ENCODE data around the gene ARHGEF4. TPM values are rescaled to one million over a fixed set of nuclear protein-coding genes. Genes with fewer than 3 reads are reported as not detected.

Gene ARHGEF4
- total and polyA plus RNA-seq, 10 of the 15 experiments (the other 5 are each of a cell fraction or from before 2014, with no cell fraction given): 0.02 to 0.24 (median 0.16) TPM; not detected in 6

GRCh38 chr2:131027566-131028528, 191.1 kb downstream of the ARHGEF4 start:
- ChIA-PET RAD21 (ENCODE audit: unreplicated experiment) (no interaction called here), SMC1A (ENCODE audit: uncharacterized antibody, unreplicated experiment) (no interaction called here), CTCF (no interaction called here), POLR2A (no interaction called here)
- FAIRE-seq (no peak), ATAC-seq (no peak), DNase-seq (ENCODE audit: low read depth, low spot score) (no peak)
- in situ Hi-C loops (cut with MboI): no loop called here
- intact Hi-C loops (cut with micrococcal nuclease; ENCODE audit: unreplicated experiment): no loop called here
- BruUV-seq (replicated peaks): no TSS peak
- Histone ChIP-seq H3K4me1 (ENCODE audit: control insufficient read depth, insufficient read depth, low read length) (no peaks in the 10 kb centered on the region), H3K36me3 (ENCODE audit: control insufficient read depth in 2 of 2, insufficient read depth in 2 of 2, low read length in 1 of 2) (no peaks in the 10 kb centered on the region), H3K27ac (ENCODE audit: control insufficient read depth, insufficient read depth) (no peak overlapping the region), H3K79me2 (ENCODE audit: control insufficient read depth, insufficient read depth, low read length) (no peaks in the 10 kb centered on the region), H4K20me1 (ENCODE audit: control insufficient read depth, insufficient read depth) (no peaks in the 10 kb centered on the region), H3K27me3 (replicated peaks in 1 of 2; ENCODE audit: control insufficient read depth in 2 of 2, insufficient read depth in 2 of 2, low read length in 1 of 2) (no peaks in the 10 kb centered on the region; a peak in 1 of 4 replicates), H2AFZ (ENCODE audit: control insufficient read depth, low read depth, low read length) (no peak overlapping the region), H3K9me3 (replicated peaks; ENCODE audit: control insufficient read depth, insufficient read depth, low read length) (no peaks in the 10 kb centered on the region; the same call in 2 of the 3 replicates), H3K4me3 (no peak overlapping the region), H3K9ac (ENCODE audit: control insufficient read depth, insufficient read depth, low read length) (no peak overlapping the region), H3K4me2 (ENCODE audit: control insufficient read depth, insufficient read depth) (no peak overlapping the region)
- 14% methylated on average over 12 of the region's 12 CpGs for WGBS (ENCODE audit: insufficient coverage, insufficient replicate concordance, low lambda C conversion rate, missing lambda C conversion rate)
- TF ChIP-seq NKRF (conservative IDR thresholded peaks at IDR 0.05) (no peak), BCLAF1 (IDR thresholded peaks at IDR 0.05) (no peak), STAT3 (IDR thresholded peaks at IDR 0.05; ENCODE audit: low read depth, low read length) (no peak), KLF5 (IDR thresholded peaks at IDR 0.05; ENCODE audit: partially characterized antibody) (no peak), USF1 (IDR thresholded peaks at IDR 0.05; ENCODE audit: borderline replicate concordance, extremely low read length, insufficient read depth, low read depth, low read length) (no peak), JUNB (IDR thresholded peaks at IDR 0.05) (no peak), LARP7 (IDR thresholded peaks at IDR 0.05) (no peak), SPI1 (IDR thresholded peaks at IDR 0.05; ENCODE audit: borderline replicate concordance, insufficient read depth, low read depth, low read length) (no peak), GABPA (IDR thresholded peaks at IDR 0.05; ENCODE audit: low read depth) (no peak), POLR2A (IDR thresholded peaks at IDR 0.05; ENCODE audit: low read depth, low read length) (no peak), POLR2AphosphoS2 (IDR thresholded peaks at IDR 0.05; ENCODE audit: low read depth, low read length) (no peak), TCF12 (IDR thresholded peaks at IDR 0.05; ENCODE audit: low read depth, low read length) (no peak), ZNF207 (IDR thresholded peaks at IDR 0.05; ENCODE audit: borderline replicate concordance) (no peak), STAT1 (conservative IDR thresholded peaks at IDR 0.05) (no peak), ZNF217 (IDR thresholded peaks at IDR 0.05) (no peak), WRNIP1 (IDR thresholded peaks at IDR 0.05; ENCODE audit: borderline replicate concordance, low read depth, low read length) (no peak), SMC3 (IDR thresholded peaks at IDR 0.05; ENCODE audit: borderline replicate concordance, low read length) (no peak)
